ENCODE data around the gene GEMIN4.

DNA sequence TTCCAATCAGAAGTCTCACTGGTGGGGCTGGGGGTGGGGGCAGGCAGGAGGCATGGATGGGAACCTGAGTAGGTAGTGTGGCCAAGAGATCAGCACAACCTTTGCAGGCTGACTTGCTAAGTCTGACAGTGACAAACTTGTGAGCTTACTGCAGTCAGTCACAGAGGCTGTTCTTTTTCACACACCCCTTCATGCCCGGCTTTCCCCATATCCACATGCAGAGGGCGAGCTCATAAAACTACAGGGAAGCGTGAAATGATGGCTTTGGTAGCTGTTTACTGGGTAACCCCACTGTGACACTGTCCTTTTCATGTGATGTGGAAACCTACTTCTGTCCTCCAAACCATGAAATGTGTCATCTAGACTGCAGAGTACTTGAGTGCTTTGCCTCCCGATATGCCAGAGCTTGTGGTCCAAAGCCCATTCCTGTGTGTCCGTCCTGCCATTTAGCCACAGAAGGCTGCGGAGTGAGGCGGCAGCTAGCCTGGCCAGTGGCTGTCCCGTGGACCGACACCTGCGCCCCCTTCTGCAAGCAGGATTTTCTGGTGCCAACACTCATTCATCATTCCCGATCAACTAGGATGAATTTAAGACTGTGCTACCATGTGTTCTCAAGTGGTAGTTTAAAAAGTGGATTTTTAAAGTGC is 9.8 kb downstream of the GEMIN4 start:
- TF ChIP-seq POLR2A (IDR thresholded peaks at IDR 0.05; ENCODE audit: low read depth) (no peak), POLR2AphosphoS5 (IDR thresholded peaks at IDR 0.05) (no peak), EP300 (IDR thresholded peaks at IDR 0.05) (no peak)
- TF ChIP-seq, protein P1, sequence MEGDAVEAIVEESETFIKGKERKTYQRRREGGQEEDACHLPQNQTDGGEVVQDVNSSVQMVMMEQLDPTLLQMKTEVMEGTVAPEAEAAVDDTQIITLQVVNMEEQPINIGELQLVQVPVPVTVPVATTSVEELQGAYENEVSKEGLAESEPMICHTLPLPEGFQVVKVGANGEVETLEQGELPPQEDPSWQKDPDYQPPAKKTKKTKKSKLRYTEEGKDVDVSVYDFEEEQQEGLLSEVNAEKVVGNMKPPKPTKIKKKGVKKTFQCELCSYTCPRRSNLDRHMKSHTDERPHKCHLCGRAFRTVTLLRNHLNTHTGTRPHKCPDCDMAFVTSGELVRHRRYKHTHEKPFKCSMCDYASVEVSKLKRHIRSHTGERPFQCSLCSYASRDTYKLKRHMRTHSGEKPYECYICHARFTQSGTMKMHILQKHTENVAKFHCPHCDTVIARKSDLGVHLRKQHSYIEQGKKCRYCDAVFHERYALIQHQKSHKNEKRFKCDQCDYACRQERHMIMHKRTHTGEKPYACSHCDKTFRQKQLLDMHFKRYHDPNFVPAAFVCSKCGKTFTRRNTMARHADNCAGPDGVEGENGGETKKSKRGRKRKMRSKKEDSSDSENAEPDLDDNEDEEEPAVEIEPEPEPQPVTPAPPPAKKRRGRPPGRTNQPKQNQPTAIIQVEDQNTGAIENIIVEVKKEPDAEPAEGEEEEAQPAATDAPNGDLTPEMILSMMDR (IDR thresholded peaks at IDR 0.05), result no peak

All from esophagus muscularis mucosa (tissue), 4 donors.